ENCODE results near the gene NEK6. TPM values are rescaled to one million over a fixed set of nuclear protein-coding genes. Genes with fewer than 3 reads are reported as not detected.

The NEK6 gene
- total and polyA plus RNA-seq, 2 experiments from 2014 or later: 33.5 to 44.7 TPM

DNA sequence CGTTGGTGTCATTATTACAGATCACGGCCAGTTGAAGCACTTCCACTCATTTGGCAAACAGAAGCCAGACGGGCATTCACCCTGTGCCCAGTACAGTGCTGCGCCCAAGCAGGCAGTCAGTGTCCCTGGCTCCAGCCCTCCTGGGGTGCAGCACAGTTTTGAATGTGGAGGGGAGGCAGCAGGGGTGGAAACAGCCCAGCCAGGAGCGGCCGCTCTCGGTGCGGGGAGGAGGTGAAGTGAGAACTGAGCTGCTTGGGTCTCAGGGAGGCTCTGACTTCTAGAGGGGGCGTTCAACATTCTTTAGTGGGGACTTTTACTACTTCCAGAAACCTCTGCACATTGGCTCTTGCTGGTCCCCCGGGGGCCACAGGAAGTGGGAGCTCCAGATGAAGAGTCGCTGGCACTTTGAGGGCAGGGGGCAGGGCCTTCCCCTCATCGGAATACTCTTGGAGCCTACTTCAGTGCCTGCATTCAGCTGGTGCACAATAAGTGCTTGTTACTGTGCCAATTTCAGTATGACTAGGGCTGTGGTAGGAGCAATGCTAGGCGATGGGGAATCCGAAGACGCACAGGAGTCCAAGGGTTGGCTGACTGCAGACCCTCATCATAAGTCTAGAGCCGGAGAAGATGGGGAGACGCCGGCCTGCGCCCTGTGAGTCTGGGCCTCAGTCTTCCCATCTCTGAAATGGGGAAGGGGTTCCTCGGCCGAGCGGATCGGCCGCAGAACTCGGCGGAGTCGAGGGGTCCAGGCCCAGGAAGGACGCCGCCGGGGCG, 492 bp upstream of the NEK6 start:
- Histone ChIP-seq H3K4me3 (peak overlapping the region; percentile 18), H3K4me1 (ENCODE audit: insufficient read depth) (peaks cover 33% of the 10 kb centered on the region), H3K9me2 (replicated peaks; ENCODE audit: insufficient read depth) (no peaks in the 10 kb centered on the region), H3K27me3 (no peaks in the 10 kb centered on the region), H4K20me1 (ENCODE audit: insufficient read depth, poor library complexity, severe bottlenecking) (no peaks in the 10 kb centered on the region), H3K36me3 (replicated peaks; ENCODE audit: insufficient read depth, low read depth) (no peaks in the 10 kb centered on the region), H3K9me3 (ENCODE audit: low read depth) (no peaks in the 10 kb centered on the region), H3K4me2 (peak overlapping the region; percentile 78), H3K27ac (peak overlapping the region; percentile 73), H3K79me2 (peaks cover 24% of the 10 kb centered on the region), H2AFZ (peak overlapping the region; percentile 45)
- WGBS (ENCODE audit: low lambda C conversion rate, missing lambda C conversion rate): 63% methylated on average over 25 of the region's 31 CpGs
- no peak for DNase-seq (ENCODE audit: low spot score)
- TF ChIP-seq EZH2 (IDR thresholded peaks at IDR 0.05; ENCODE audit: borderline replicate concordance) (no peak), EZH2phosphoT487 (IDR thresholded peaks at IDR 0.05; ENCODE audit: low read depth, severe bottlenecking, unreplicated experiment) (no peak)
- TF ChIP-seq, protein P1, sequence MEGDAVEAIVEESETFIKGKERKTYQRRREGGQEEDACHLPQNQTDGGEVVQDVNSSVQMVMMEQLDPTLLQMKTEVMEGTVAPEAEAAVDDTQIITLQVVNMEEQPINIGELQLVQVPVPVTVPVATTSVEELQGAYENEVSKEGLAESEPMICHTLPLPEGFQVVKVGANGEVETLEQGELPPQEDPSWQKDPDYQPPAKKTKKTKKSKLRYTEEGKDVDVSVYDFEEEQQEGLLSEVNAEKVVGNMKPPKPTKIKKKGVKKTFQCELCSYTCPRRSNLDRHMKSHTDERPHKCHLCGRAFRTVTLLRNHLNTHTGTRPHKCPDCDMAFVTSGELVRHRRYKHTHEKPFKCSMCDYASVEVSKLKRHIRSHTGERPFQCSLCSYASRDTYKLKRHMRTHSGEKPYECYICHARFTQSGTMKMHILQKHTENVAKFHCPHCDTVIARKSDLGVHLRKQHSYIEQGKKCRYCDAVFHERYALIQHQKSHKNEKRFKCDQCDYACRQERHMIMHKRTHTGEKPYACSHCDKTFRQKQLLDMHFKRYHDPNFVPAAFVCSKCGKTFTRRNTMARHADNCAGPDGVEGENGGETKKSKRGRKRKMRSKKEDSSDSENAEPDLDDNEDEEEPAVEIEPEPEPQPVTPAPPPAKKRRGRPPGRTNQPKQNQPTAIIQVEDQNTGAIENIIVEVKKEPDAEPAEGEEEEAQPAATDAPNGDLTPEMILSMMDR (IDR thresholded peaks at IDR 0.05; ENCODE audit: poor library complexity): no peak

DNA sequence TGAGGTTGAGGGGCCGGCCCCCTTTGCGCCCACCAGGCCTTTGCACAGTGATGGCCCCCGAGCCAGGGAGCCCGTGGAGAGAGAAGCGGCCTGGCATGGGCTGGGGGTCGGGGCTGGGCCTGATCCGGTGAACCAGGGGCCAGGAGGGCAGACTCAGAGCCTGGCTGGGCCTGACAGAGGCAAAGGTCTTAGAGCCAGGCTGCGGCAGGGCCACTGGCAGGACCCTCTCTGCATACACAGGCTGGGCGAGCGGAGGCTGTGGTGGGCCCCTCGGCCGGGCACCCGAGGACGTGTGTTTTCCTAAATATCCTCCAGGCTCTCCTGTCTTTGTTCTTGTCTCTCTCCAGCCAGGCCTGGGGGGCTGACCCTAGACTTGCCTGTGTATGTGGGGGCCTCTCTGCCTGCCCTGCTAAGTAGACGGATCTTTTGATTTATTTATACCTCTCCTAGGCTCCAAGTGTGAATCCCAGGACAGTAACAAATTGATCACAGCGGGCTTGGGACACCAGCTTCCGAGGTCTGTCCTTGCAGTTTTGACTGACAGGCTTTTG, 933 bp downstream of the NEK6 start:
- Histone ChIP-seq H3K4me1 (ENCODE audit: insufficient read depth) (peaks cover 46% of the 10 kb centered on the region), H3K27ac (peak overlapping the region; percentile 95), H3K27me3 (no peaks in the 10 kb centered on the region), H3K9me3 (ENCODE audit: low read depth) (no peaks in the 10 kb centered on the region), H4K20me1 (ENCODE audit: insufficient read depth, poor library complexity, severe bottlenecking) (peaks cover 8% of the 10 kb centered on the region), H3K4me3 (peak overlapping the region; percentile 64), H3K9me2 (replicated peaks; ENCODE audit: insufficient read depth) (no peaks in the 10 kb centered on the region), H2AFZ (peak overlapping the region; percentile 65), H3K79me2 (peaks cover 38% of the 10 kb centered on the region), H3K4me2 (peak overlapping the region; percentile 96), H3K36me3 (replicated peaks; ENCODE audit: insufficient read depth, low read depth) (no peaks in the 10 kb centered on the region)
- WGBS (ENCODE audit: low lambda C conversion rate, missing lambda C conversion rate): 8% methylated on average over 17 of the region's 17 CpGs
- no peak for DNase-seq (ENCODE audit: low spot score)
- TF ChIP-seq, protein P1 (IDR thresholded peaks at IDR 0.05; ENCODE audit: poor library complexity): no peak
- TF ChIP-seq EZH2phosphoT487 (IDR thresholded peaks at IDR 0.05; ENCODE audit: low read depth, severe bottlenecking, unreplicated experiment): no peak
- no peak for TF ChIP-seq EZH2 (IDR thresholded peaks at IDR 0.05; ENCODE audit: borderline replicate concordance)

DNA sequence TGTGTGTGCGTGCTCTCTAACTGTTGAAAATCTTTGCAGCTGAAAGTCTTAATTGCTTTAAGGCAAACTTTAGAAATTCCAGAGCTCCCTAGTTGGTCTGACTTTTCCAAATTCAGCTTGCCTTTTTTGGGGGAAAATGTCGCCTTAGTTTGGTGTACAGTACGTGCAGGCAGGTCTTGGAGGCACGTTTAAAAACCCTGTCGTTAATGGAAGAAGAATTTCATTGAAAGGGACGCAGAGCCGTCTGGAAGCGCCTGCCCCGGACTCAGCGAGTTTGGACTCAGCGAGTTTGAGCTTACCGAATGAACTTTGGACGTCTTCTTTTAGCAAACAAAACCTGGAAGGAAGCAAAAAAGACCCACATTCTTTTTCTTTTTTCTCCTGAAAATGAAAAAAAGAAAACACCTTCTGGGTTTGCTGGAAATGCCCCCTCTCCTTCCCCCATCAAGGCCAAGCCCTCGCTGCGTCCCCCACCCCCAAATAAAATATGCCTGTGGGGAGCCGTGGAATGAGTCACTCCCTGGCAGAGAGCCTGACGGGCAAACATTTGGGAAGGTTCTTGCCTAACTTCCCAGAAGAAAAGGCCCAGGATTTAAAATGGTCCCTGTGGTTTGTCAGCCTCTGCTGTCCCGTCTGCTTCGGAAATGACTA, 1.5 kb downstream of the NEK6 start:
- peak; percentile 73 for DNase-seq (ENCODE audit: low spot score)
- Histone ChIP-seq H4K20me1 (ENCODE audit: insufficient read depth, poor library complexity, severe bottlenecking) (peaks cover 14% of the 10 kb centered on the region), H3K79me2 (peaks cover 44% of the 10 kb centered on the region), H3K27ac (peak overlapping the region; percentile 95), H3K9me2 (replicated peaks; ENCODE audit: insufficient read depth) (no peaks in the 10 kb centered on the region), H3K27me3 (no peaks in the 10 kb centered on the region), H3K36me3 (replicated peaks; ENCODE audit: insufficient read depth, low read depth) (no peaks in the 10 kb centered on the region), H3K9me3 (ENCODE audit: low read depth) (no peaks in the 10 kb centered on the region), H3K4me3 (peak overlapping the region; percentile 64), H3K4me2 (peak overlapping the region; percentile 96), H3K4me1 (ENCODE audit: insufficient read depth) (peaks cover 52% of the 10 kb centered on the region), H2AFZ (peak overlapping the region; percentile 65)
- WGBS (ENCODE audit: low lambda C conversion rate, missing lambda C conversion rate): 7% methylated on average over 19 of the region's 19 CpGs
- TF ChIP-seq EZH2 (IDR thresholded peaks at IDR 0.05; ENCODE audit: borderline replicate concordance) (no peak), EZH2phosphoT487 (IDR thresholded peaks at IDR 0.05; ENCODE audit: low read depth, severe bottlenecking, unreplicated experiment) (no peak)
- TF ChIP-seq, protein P1 (IDR thresholded peaks at IDR 0.05; ENCODE audit: poor library complexity): no peak

All from hepatocyte (in vitro differentiated cells).